RPMI8226 (cell line): Measurements from ENCODE around the gene ERICH4.
"Not testable (repeated sequence)": the region's sequence is repeated elsewhere in the genome, so short reads cannot be mapped to it uniquely, and the experiment has no call there.

ENCODE experiments used
- DNase-seq: peaks from one replicate; pipeline ENCODE4 v3.0.0-alpha.2; 2015

Gene ERICH4

GRCh38 chr19:41442473-41443355 lies at the start of gene ERICH4:
Gene ERICH4 (plus strand): TSS chr19:41443156. CDS start chr19:41443170, 14 bp downstream.
- no peak for DNase-seq

DNA sequence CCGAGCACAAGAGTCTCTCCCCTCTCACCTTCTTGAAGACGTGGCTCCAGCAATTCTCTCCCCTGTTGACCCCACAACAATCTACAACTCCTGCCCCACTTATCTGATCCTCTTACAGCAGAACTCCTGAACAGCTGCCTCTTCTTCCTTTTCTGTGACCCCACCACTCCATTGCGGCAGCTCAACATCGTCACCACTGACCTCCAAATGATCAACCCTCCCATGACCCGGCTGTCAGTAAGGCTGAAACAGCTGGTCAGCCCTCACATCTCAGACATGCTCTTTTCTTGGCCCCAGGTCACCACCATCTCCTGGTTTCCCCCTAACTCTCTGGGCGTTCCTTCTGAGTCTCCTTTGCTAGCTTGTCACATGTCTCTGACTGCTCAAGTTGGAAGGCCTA lies 47.6 kb upstream of the ERICH4 start:
- DNase-seq, result no peak

DNA sequence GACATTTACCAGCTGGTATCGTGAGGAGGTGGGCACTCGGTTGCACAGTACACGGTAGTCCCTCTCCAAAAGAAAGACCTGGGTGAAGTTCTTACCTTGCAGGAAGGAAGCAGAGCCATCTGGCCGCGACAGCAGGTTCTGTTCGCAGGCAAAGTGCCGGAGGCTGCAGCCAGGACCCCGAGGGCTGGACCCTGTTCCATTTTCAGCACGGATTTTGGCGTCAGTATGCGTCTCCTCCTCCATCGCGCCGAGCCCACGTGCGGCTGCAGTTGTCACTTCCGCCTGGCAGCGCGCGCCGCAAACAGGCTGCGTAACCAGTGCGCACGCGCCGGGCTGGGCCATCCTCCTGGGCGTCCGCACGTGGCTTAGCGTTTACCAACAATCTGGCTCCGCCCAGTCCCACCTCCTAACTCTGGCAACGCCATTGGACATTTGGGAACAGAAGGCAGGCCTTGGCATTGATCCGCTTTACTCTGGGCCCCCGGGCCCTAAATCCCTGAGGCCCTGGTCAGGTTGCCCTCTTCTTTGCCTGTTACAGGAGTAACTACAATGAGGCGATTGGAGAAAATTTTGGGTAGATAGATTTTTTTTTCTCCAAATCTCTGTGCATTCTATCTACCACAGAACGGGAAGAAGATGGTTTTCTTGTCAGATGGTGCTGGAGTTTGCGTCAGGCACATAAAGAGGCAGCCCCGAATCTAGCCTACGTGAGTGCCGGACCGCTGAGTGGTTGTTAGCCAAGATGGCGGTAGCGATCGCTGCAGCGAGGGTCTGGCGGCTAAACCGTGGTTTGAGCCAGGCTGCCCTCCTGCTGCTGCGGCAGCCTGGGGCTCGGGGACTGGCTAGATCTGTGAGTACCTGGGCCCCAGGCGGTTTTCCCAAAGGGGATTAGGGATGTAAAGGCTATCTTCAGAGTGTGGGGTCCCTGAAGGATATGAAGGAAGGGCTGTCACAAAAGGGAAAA lies 45.6 kb upstream of the ERICH4 start, which contains the start of the genes BCKDHA and EXOSC5:
Gene BCKDHA, plus strand, starts transcription at position 733 of the 964 bp plus-strand sequence. Its CDS starts 10 bp downstream, at position 743.
Gene EXOSC5, minus strand, starts transcription at position 274 of the 964 bp plus-strand sequence. Its CDS starts 31 bp downstream, at position 243.
- peak; percentile 99 for DNase-seq

DNA sequence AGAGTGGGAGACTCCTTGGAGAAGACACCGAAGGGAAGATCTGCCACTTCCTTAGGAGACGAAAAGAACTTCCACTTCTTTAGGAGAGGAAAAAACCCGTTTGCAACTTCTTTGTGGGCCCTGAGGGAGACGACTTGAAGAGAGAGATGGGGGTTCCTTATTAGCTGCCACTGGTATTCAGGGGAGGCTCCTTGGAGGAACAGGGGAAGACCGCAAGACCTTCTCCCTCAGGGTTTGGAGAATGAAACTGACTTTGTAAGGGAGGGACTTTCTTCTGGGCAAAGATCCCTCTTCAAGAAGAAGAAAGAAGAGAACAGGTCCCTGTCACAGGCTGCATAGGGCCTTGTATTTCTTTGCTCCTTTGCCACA lies 44.9 kb upstream of the ERICH4 start:
- no peak for DNase-seq

DNA sequence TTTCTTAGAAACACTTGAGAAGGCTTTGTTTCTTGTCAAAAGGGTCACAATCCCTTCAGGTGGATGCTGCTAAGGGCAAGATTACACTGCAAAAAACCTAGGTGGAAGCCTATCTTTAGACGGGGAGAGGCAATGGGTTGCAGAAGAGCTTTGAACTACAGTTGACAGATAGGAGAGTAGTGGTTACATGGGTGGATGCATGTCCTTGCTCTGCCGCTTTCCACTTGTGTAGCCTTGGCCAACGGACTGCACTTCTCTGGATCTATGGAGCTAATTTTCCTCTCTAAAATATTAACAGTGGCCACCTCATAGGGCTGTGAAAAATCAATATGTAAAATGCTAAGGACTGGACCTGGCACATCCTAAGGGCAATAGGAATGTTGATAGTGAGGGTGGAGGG lies 44.4 kb upstream of the ERICH4 start:
- DNase-seq, result no peak

DNA sequence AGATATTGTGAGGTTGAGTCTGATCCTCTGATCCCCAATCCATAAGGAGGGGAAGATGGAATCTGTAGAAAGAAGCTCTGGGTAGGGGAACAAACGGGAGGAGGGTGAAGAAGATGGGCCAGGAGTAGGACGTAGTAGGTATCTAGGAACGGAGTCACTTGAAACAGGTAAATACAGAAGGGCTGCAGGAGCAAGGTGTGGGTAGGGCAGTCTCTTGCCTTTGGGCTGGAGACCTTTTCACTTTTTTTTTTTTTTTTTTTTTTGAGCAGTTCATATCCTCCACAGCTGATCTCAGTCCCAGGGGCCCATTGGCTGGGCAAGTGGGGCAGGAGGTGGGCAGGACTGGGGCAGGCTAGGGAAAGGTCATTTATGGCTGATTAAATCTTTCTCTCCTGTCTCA lies 43.9 kb upstream of the ERICH4 start:
- DNase-seq, result no peak

- DNase-seq, result no peak
Observed at GRCh38 chr19:41399525-41399924, 43.4 kb upstream of the ERICH4 start.

- no peak for DNase-seq
Observed at GRCh38 chr19:41401483-41401882, 41.5 kb upstream of the ERICH4 start.

GRCh38 chr19:41402010-41402409 lies 40.9 kb upstream of the ERICH4 start:
- no peak for DNase-seq

- DNase-seq, result no peak
Observed at GRCh38 chr19:41403181-41403970, 39.6 kb upstream of the ERICH4 start.

GRCh38 chr19:41405776-41406175 lies 37.2 kb upstream of the ERICH4 start:
- no peak for DNase-seq

- no peak for DNase-seq
Observed at GRCh38 chr19:41407271-41407670, 35.7 kb upstream of the ERICH4 start.

GRCh38 chr19:41408256-41408655 lies 34.7 kb upstream of the ERICH4 start:
- DNase-seq, result no peak

- DNase-seq, result not testable (repeated sequence)
Observed at GRCh38 chr19:41408846-41409245, 34.1 kb upstream of the ERICH4 start.

GRCh38 chr19:41409288-41409687 lies 33.7 kb upstream of the ERICH4 start:
- peak; percentile 12 for DNase-seq

DNA sequence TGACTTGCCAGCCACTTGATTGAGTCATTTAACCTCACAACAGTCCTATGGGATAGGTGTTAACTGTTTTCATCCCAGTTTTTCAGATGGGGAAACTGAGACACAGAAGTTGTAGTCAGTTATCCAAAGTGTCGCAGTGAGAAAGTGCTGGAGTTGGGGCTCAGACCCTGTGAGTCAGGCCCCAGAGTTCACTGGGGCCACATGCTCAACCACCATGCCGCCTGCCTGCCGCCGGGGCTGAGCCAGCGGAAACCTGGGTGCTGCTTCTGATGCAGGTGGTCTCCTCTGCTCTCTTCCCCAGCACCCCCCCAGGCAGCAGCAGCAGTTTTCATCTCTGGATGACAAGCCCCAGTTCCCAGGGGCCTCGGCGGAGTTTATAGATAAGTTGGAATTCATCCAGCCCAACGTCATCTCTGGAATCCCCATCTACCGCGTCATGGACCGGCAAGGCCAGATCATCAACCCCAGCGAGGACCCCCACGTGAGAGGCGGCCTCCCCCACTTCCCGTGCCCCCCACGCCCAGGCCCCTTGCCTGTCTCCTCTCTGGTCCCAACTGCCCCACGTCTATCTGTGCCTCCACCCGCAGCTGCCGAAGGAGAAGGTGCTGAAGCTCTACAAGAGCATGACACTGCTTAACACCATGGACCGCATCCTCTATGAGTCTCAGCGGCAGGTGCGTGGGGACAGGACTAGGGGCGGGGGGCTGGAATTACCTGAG lies 32.5 kb upstream of the ERICH4 start:
- no peak for DNase-seq

GRCh38 chr19:41411100-41411967 lies 31.6 kb upstream of the ERICH4 start:
- no peak for DNase-seq

- DNase-seq, result no peak
Observed at GRCh38 chr19:41411968-41412265, 31.0 kb upstream of the ERICH4 start.

DNA sequence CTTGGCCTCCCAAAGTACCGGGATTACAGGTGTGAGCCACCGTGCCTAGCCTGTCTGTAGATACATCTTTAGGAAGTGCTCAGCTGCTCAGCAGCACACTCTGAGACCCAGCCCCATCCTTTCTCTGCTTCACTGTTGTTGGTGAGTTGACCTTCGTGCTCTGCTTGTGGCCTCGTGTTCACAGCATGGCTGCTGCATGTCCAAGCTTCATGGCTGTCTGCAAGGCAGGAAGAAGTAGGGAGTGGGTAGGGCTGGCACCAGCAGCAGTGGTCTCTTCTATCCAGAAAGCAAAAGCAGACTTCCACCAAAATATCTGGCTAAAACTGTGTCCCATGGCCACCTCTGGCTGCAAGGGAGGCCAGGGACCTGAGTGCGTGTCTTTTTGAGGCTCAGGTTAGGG lies 30.0 kb upstream of the ERICH4 start:
- no peak for DNase-seq

DNA sequence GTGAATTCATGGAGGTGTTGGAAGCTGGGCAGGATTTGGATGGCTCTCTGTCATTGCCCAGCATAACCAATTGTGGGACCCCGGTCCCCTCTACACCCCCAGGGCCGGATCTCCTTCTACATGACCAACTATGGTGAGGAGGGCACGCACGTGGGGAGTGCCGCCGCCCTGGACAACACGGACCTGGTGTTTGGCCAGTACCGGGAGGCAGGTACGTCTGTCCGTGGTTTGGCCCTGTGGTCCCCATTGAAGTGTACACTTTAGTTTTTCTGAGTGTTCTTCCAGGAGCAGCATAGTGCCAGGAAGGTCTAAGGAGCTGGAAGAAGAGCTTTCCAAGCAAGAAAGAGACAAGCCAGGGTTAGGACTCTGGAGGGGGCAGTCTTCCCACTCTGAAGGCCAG lies 29.0 kb upstream of the ERICH4 start:
- no peak for DNase-seq

DNA sequence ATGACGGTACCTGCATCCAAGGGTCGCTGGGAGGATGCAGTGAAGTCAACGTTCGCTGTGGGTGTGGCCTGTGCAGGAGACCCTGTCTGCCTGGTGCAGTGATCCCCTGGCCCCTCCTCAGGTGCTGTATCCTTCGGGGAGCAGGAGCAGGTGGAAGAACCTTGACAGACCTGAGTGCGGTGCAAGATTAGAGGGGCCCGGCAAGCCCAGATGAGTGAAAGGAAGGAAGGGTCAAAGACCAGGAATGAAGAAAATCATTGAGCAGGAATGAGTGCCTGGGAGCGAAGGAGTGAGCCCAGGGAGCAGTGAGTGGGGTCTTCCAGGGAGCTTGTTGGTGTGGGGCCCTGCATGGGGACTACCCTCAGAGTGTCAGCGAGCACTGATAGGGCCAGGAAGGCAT lies 28.5 kb upstream of the ERICH4 start:
- no peak for DNase-seq
